Activated CD4-positive, alpha-beta memory T cell treated with anti-CD3 and anti-CD28 coated beads for 36 hours (primary cell): ENCODE results near the gene LRRC4. TPM values are rescaled to one million over a fixed set of nuclear protein-coding genes. Genes with fewer than 3 reads are reported as not detected.

Source experiments
- CTCF ChIA-PET: fragments of 350-600 bp; sonication (Branson Sonifier 250); formaldehyde crosslinking; loops from one replicate; lab custom pipeline; 2021; ENCODE audit warnings: antibody characterized with exemption, inconsistent platforms; lab: Charles Lee
- POLR2A ChIA-PET: fragments of 350-600 bp; sonication (Branson Sonifier 250); formaldehyde crosslinking; loops from one replicate; lab custom pipeline; 2021; ENCODE audit warnings: antibody characterized with exemption; lab: Charles Lee
- DNase-seq: peaks from one replicate; pipeline ENCODE4 v3.0.0-alpha.2; 2020
- H3K27ac Mint-ChIP-seq: one replicate; pipeline ENCODE4 v1.8.0; 2021; ENCODE audit warnings: mixed read lengths
- H3K27me3 Mint-ChIP-seq: one replicate; pipeline ENCODE4 v1.8.0; 2021; ENCODE audit warnings: mixed read lengths
- H3K36me3 Mint-ChIP-seq: one replicate; pipeline ENCODE4 v1.8.0; 2021; ENCODE audit warnings: mixed read lengths
- H3K4me1 Mint-ChIP-seq: one replicate; pipeline ENCODE4 v1.8.0; 2021; ENCODE audit warnings: low read depth, mixed read lengths
- H3K4me3 Mint-ChIP-seq: one replicate; pipeline ENCODE4 v1.8.0; 2021; ENCODE audit warnings: mild to moderate bottlenecking, mixed read lengths
- H3K9me3 Mint-ChIP-seq: one replicate; pipeline ENCODE4 v1.8.0; 2021; ENCODE audit warnings: mixed read lengths
- intact Hi-C: fragments of 100-400 bp; cut with micrococcal nuclease; formaldehyde crosslinking; loops from one replicate; pipeline ENCODE4 v1.15.1; 2023
- total RNA-seq, 2 experiments: library from RNA; stranded (reverse); gene quantifications; one replicate each; pipeline ENCODE4 v1.2.3, GENCODE V29; 2021

LRRC4 gene
- total RNA-seq, 2 experiments from 2014 or later = 0.68 to 0.74 TPM

GRCh38 chr7:128036226-128036940, 5.1 kb upstream of the LRRC4 start:
- no peaks in the 10 kb centered on the region for H3K9me3 Mint-ChIP-seq
- H3K27me3 Mint-ChIP-seq = no peaks in the 10 kb centered on the region
- no peak overlapping the region for H3K27ac Mint-ChIP-seq
- no peak overlapping the region for H3K4me3 Mint-ChIP-seq
- H3K36me3 Mint-ChIP-seq = no peaks in the 10 kb centered on the region
- DNase-seq = no peak
- POLR2A ChIA-PET = no interaction called here
- intact Hi-C loops = loop anchor here (10.0 kb wide), 2 partner anchors 168 to 332 kb away; no protein-coding TSS in a partner anchor
- CTCF ChIA-PET = no interaction called here
- peaks cover 6% of the 10 kb centered on the region for H3K4me1 Mint-ChIP-seq

- H3K36me3 Mint-ChIP-seq = no peaks in the 10 kb centered on the region
- ChIA-PET POLR2A (no interaction called here), CTCF (interaction anchor here (0.9 kb wide), 1 partner anchor 174 kb away, joined by 5 read pairs; no protein-coding TSS in a partner anchor)
- DNase-seq = no peak
- no peaks in the 10 kb centered on the region for H3K9me3 Mint-ChIP-seq
- H3K27ac Mint-ChIP-seq = no peak overlapping the region
- peaks cover 6% of the 10 kb centered on the region for H3K4me1 Mint-ChIP-seq
- no peaks in the 10 kb centered on the region for H3K27me3 Mint-ChIP-seq
- H3K4me3 Mint-ChIP-seq = no peak overlapping the region
- intact Hi-C loops = loop anchor here (10.0 kb wide), 2 partner anchors 169 to 331 kb away; no protein-coding TSS in a partner anchor
These were observed 4.5 kb upstream of the LRRC4 start for GRCh38 chr7:128035712-128036111.

GRCh38 chr7:128034825-128035224, 3.6 kb upstream of the LRRC4 start:
- Mint-ChIP-seq H3K4me3 (no peak overlapping the region), H3K27me3 (no peaks in the 10 kb centered on the region), H3K4me1 (peaks cover 13% of the 10 kb centered on the region), H3K36me3 (peaks cover 6% of the 10 kb centered on the region), H3K9me3 (no peaks in the 10 kb centered on the region), H3K27ac (no peak overlapping the region)
- ChIA-PET CTCF (interaction anchor here (0.8 to 1.3 kb wide), 4 partner anchors 15 to 264 kb away, joined by 4 to 6 read pairs (median 4); no protein-coding TSS in a partner anchor), POLR2A (no interaction called here)
- intact Hi-C loops = loop anchor here (5.0 to 10.0 kb wide), 6 partner anchors 138 to 683 kb away; partner anchors contain the start of gene RBM28
- DNase-seq = no peak

GRCh38 chr7:128033246-128033645, 2.0 kb upstream of the LRRC4 start:
- Mint-ChIP-seq H3K27ac (no peak overlapping the region), H3K4me1 (peaks cover 19% of the 10 kb centered on the region), H3K4me3 (peak overlapping the region; percentile 29), H3K27me3 (no peaks in the 10 kb centered on the region), H3K9me3 (no peaks in the 10 kb centered on the region), H3K36me3 (peaks cover 21% of the 10 kb centered on the region)
- intact Hi-C loops = loop anchor here (5.0 to 10.0 kb wide), 6 partner anchors 136 to 681 kb away; partner anchors contain the start of gene RBM28
- CTCF ChIA-PET = interaction anchor here (1.0 kb wide), 1 partner anchor 14 kb away, joined by 3 read pairs; no protein-coding TSS in a partner anchor
- no peak for DNase-seq
- POLR2A ChIA-PET = no interaction called here

GRCh38 chr7:128032605-128033235, 1.5 kb upstream of the LRRC4 start:
- intact Hi-C loops = loop anchor here (1.0 to 10.0 kb wide), 8 partner anchors 104 to 680 kb away; partner anchors contain the start of genes ARF5 and RBM28
- Mint-ChIP-seq H3K27me3 (no peaks in the 10 kb centered on the region), H3K36me3 (peaks cover 21% of the 10 kb centered on the region), H3K4me3 (no peak overlapping the region), H3K27ac (no peak overlapping the region), H3K4me1 (peaks cover 19% of the 10 kb centered on the region), H3K9me3 (no peaks in the 10 kb centered on the region)
- DNase-seq = peak; percentile 20
- ChIA-PET POLR2A (no interaction called here), CTCF (interaction anchor here (1.0 kb wide), 1 partner anchor 14 kb away, joined by 3 read pairs; no protein-coding TSS in a partner anchor)

GRCh38 chr7:128031901-128032604, 816 bp upstream of the LRRC4 start:
- Mint-ChIP-seq H3K4me3 (peak overlapping the region; percentile 72), H3K27ac (no peak overlapping the region), H3K27me3 (no peaks in the 10 kb centered on the region), H3K36me3 (peaks cover 21% of the 10 kb centered on the region), H3K4me1 (peaks cover 17% of the 10 kb centered on the region), H3K9me3 (no peaks in the 10 kb centered on the region)
- DNase-seq = peak; percentile 76
- POLR2A ChIA-PET = no interaction called here
- CTCF ChIA-PET = interaction anchor here (1.0 kb wide), 1 partner anchor 13 kb away, joined by 3 read pairs; no protein-coding TSS in a partner anchor
- intact Hi-C loops = loop anchor here (1.0 to 10.0 kb wide), 8 partner anchors 104 to 680 kb away; partner anchors contain the start of genes ARF5 and RBM28

- POLR2A ChIA-PET = no interaction called here
- peaks cover 14% of the 10 kb centered on the region for H3K4me1 Mint-ChIP-seq
- peak overlapping the region; percentile 45 for H3K4me3 Mint-ChIP-seq
- no peaks in the 10 kb centered on the region for H3K27me3 Mint-ChIP-seq
- CTCF ChIA-PET = interaction anchor here (3.2 kb wide), 1 partner anchor 180 kb away, joined by 12 read pairs; no protein-coding TSS in a partner anchor
- intact Hi-C loops = loop anchor here (5.0 to 10.0 kb wide), 6 partner anchors 133 to 678 kb away; partner anchors contain the start of gene RBM28
- H3K9me3 Mint-ChIP-seq = no peaks in the 10 kb centered on the region
- peaks cover 21% of the 10 kb centered on the region for H3K36me3 Mint-ChIP-seq
- H3K27ac Mint-ChIP-seq = no peak overlapping the region
- DNase-seq = no peak
These were observed 979 bp downstream of the LRRC4 start for GRCh38 chr7:128030263-128030653.

GRCh38 chr7:128029405-128029995, 1.7 kb downstream of the LRRC4 start:
- no peak for DNase-seq
- POLR2A ChIA-PET = no interaction called here
- no peaks in the 10 kb centered on the region for H3K9me3 Mint-ChIP-seq
- H3K4me3 Mint-ChIP-seq = no peak overlapping the region
- intact Hi-C loops = no loop called here
- no peak overlapping the region for H3K27ac Mint-ChIP-seq
- no peaks in the 10 kb centered on the region for H3K27me3 Mint-ChIP-seq
- CTCF ChIA-PET = interaction anchor here (3.2 kb wide), 1 partner anchor 180 kb away, joined by 12 read pairs; no protein-coding TSS in a partner anchor
- H3K4me1 Mint-ChIP-seq = peaks cover 14% of the 10 kb centered on the region
- H3K36me3 Mint-ChIP-seq = peaks cover 21% of the 10 kb centered on the region

- DNase-seq = no peak
- ChIA-PET CTCF (interaction anchor here (1.3 kb wide), 1 partner anchor 109 kb away, joined by 3 read pairs; no protein-coding TSS in a partner anchor), POLR2A (no interaction called here)
- Mint-ChIP-seq H3K4me3 (no peak overlapping the region), H3K27me3 (no peaks in the 10 kb centered on the region), H3K36me3 (peaks cover 25% of the 10 kb centered on the region), H3K4me1 (peaks cover 14% of the 10 kb centered on the region), H3K27ac (no peak overlapping the region), H3K9me3 (no peaks in the 10 kb centered on the region)
- intact Hi-C loops = no loop called here
These were observed 3.7 kb downstream of the LRRC4 start for GRCh38 chr7:128027485-128027980.

- H3K4me1 Mint-ChIP-seq = peaks cover 15% of the 10 kb centered on the region
- H3K27me3 Mint-ChIP-seq = no peaks in the 10 kb centered on the region
- ChIA-PET CTCF (interaction anchor here (1.3 kb wide), 1 partner anchor 110 kb away, joined by 3 read pairs; no protein-coding TSS in a partner anchor), POLR2A (no interaction called here)
- intact Hi-C loops = no loop called here
- peaks cover 26% of the 10 kb centered on the region for H3K36me3 Mint-ChIP-seq
- no peak for DNase-seq
- H3K27ac Mint-ChIP-seq = no peak overlapping the region
- H3K9me3 Mint-ChIP-seq = no peaks in the 10 kb centered on the region
- H3K4me3 Mint-ChIP-seq = no peak overlapping the region
These were observed 4.7 kb downstream of the LRRC4 start for GRCh38 chr7:128026551-128026950.

- intact Hi-C loops = no loop called here
- CTCF ChIA-PET = no interaction called here
- peaks cover 23% of the 10 kb centered on the region for H3K4me1 Mint-ChIP-seq
- DNase-seq = no peak
- peaks cover 30% of the 10 kb centered on the region for H3K36me3 Mint-ChIP-seq
- no peaks in the 10 kb centered on the region for H3K9me3 Mint-ChIP-seq
- H3K27me3 Mint-ChIP-seq = no peaks in the 10 kb centered on the region
- H3K27ac Mint-ChIP-seq = no peak overlapping the region
- no peak overlapping the region for H3K4me3 Mint-ChIP-seq
- POLR2A ChIA-PET = no interaction called here
These were observed 5.4 kb downstream of the LRRC4 start for GRCh38 chr7:128025819-128026218.
